HepG2 (cell line): ENCODE results near the gene B9D2. TPM values are rescaled to one million over a fixed set of nuclear protein-coding genes. Genes with fewer than 3 reads are reported as not detected.

Experiments
- ATAC-seq: fragments of 200-7000 bp; cut with Tn5 transposase; 3 replicates; pipeline ENCODE4 v1.9.1; 2020; ENCODE audit warnings: mild to moderate bottlenecking, moderate library complexity
- BruUV-seq: library from RNA; stranded (reverse); fragments of 400-500 nt; replicated peaks from 2 replicates; lab custom pipeline; 2021; lab: Mats Ljungman, UMichigan
- CTCF ChIA-PET: fragments of 300-600 bp; formaldehyde crosslinking; extraction: SDS; loops from one replicate; lab custom pipeline; 2021; ENCODE audit warnings: low total read pairs, inconsistent platforms, low intra/inter-chr PET ratio; lab: Yijun Ruan, JAX
- POLR2A ChIA-PET: fragments of 350-600 bp; sonication (Branson Sonifier 250); formaldehyde crosslinking; loops from one replicate; lab custom pipeline; 2020; ENCODE audit warnings: antibody characterized with exemption, inconsistent platforms; lab: Yijun Ruan, JAX
- DNase-seq: peaks from one replicate; pipeline ENCODE4 v3.0.0-alpha.2; 2015; ENCODE audit warnings: low spot score
- FAIRE-seq: peaks from 3 replicates; lab custom pipeline; 2011; peaks lifted over from hg19 to GRCh38; lab: Jason Lieb, UNC
- H2AFZ ChIP-seq: one replicate; pipeline ENCODE4 v1.6.1; 2011; ENCODE audit warnings: low read length, inconsistent platforms
- H3K27ac ChIP-seq: fragments of 300-600 bp; 3 replicates; pipeline ENCODE4 v1.8.0; 2011; ENCODE audit warnings: mixed run types, mild to moderate bottlenecking, mixed read lengths, low read length, inconsistent platforms; ENCODE audit not compliant: insufficient read depth; ENCODE audit errors: extremely low read length
- H3K27me3 ChIP-seq, 2 experiments: fragments of 200-600 bp in 1 of 2; 2 replicates in 1 of 2; 3 replicates in 1 of 2; pipeline versions ENCODE4 v1.6.0 to v1.8.0; 2011; ENCODE audit warnings: low read length in 2 of 2, mild to moderate bottlenecking in 2 of 2, moderate library complexity in 2 of 2, inconsistent platforms in 1 of 2; ENCODE audit not compliant: insufficient read depth in 2 of 2, control insufficient read depth in 1 of 2
- H3K36me3 ChIP-seq, 2 experiments: fragments of 200-600 bp in 1 of 2; replicated peaks in 1 of 2; 2 replicates in 1 of 2; 3 replicates in 1 of 2; pipeline versions ENCODE4 v1.5.1 to v1.8.0; 2011; ENCODE audit warnings: low read length in 2 of 2, inconsistent platforms in 1 of 2; ENCODE audit not compliant: insufficient read depth in 2 of 2, control insufficient read depth in 1 of 2
- H3K4me1 ChIP-seq: 2 replicates; pipeline ENCODE4 v1.5.1; 2012; ENCODE audit warnings: low read length, inconsistent platforms; ENCODE audit not compliant: insufficient read depth
- H3K4me2 ChIP-seq: 2 replicates; pipeline ENCODE4 v1.6.0; 2011; ENCODE audit warnings: low read depth, low read length, inconsistent platforms
- H3K4me3 ChIP-seq, 3 experiments: fragments of 200-600 bp in 1 of 3; sonication (generic), shearing (Covaris generic) in 1 of 3; replicated peaks in 1 of 3; 2 replicates each; pipeline ENCODE4 v1.5.1; 2011 to 2016; ENCODE audit warnings: low read length in 3 of 3, inconsistent platforms in 2 of 3, low read depth in 2 of 3, mild to moderate bottlenecking in 2 of 3, control low read depth in 1 of 3, mixed read lengths in 1 of 3; ENCODE audit not compliant: insufficient read depth in 1 of 3
- H3K79me2 ChIP-seq: one replicate; pipeline ENCODE4 v1.6.1; 2011; ENCODE audit warnings: low read length, inconsistent platforms; ENCODE audit not compliant: insufficient read depth
- H3K9ac ChIP-seq: 2 replicates; pipeline ENCODE4 v1.6.0; 2011; ENCODE audit warnings: mild to moderate bottlenecking, low read depth, low read length, inconsistent platforms; ENCODE audit not compliant: insufficient read depth
- H3K9me3 ChIP-seq: 2 replicates; pipeline ENCODE4 v1.5.1; 2012; ENCODE audit warnings: mild to moderate bottlenecking, low read length
- H4K20me1 ChIP-seq: 2 replicates; pipeline ENCODE4 v1.6.0; 2011; ENCODE audit warnings: inconsistent platforms, mild to moderate bottlenecking, low read length, moderate library complexity; ENCODE audit not compliant: insufficient read depth
- AGO2 ChIP-seq: fragments of 200-400 bp; formaldehyde crosslinking; optimal IDR thresholded peaks from 2 replicates; pipeline ENCODE3; 2017; ENCODE audit warnings: mild to moderate bottlenecking, low read depth, low read length, moderate library complexity
- ARID3A ChIP-seq: IDR thresholded peaks from 2 replicates; pipeline ENCODE4 v1.6.1; 2012; ENCODE audit warnings: low read depth, low read length, improper control_type of control experiment
- ETS1 ChIP-seq: sonication (generic); formaldehyde crosslinking; IDR thresholded peaks from 2 replicates; pipeline ENCODE4 v1.4.0; 2020; ENCODE audit warnings: missing genetic modification reagents
- SALL2 ChIP-seq: sonication (generic); formaldehyde crosslinking; IDR thresholded peaks from 2 replicates; pipeline ENCODE4 v1.8.1; 2023; ENCODE audit warnings: mild to moderate bottlenecking, missing genetic modification reagents, inconsistent platforms
- SNRNP70 ChIP-seq: fragments of 200-400 bp; formaldehyde crosslinking; IDR thresholded peaks from 2 replicates; pipeline ENCODE4 v1.6.1; 2017; ENCODE audit warnings: mild to moderate bottlenecking, low read depth, low read length, moderate library complexity
- TEAD3 ChIP-seq: optimal IDR thresholded peaks from 2 replicates; pipeline ENCODE3; 2016; ENCODE audit warnings: borderline replicate concordance
- TFE3 ChIP-seq: IDR thresholded peaks from 2 replicates; pipeline ENCODE4 v1.6.1; 2016
- ZBTB38 ChIP-seq: sonication (generic); formaldehyde crosslinking; IDR thresholded peaks from 2 replicates; pipeline ENCODE4 v1.5.1; 2020; ENCODE audit warnings: mild to moderate bottlenecking, missing genetic modification reagents
- ZNF24 ChIP-seq: fragments of 450-650 bp; IDR thresholded peaks from 2 replicates; pipeline ENCODE4 v1.6.1; 2017; ENCODE audit warnings: antibody characterized with exemption, mild to moderate bottlenecking
- ZNF350 ChIP-seq: sonication (generic); formaldehyde crosslinking; IDR thresholded peaks from 2 replicates; pipeline ENCODE4 v1.4.0; 2020; ENCODE audit warnings: mild to moderate bottlenecking, low read depth, missing genetic modification reagents, borderline replicate concordance
- WGBS: methylation state at CpG from one replicate; pipeline ENCODE4 v1.1.6; 2017; ENCODE audit warnings: low lambda C conversion rate; 5-methylcytosine and 5-hydroxymethylcytosine counted together
- in situ Hi-C: cut with HindIII; loops from 2 replicates; pipeline ENCODE4 v1.10.0; 2017; ENCODE audit warnings: low pct_unique_long_range_greater_than_20kb; ENCODE audit not compliant: extremely low pct_ligation_motif_present
- intact Hi-C: fragments of 100-400 bp; cut with micrococcal nuclease; formaldehyde crosslinking; loops from one replicate; pipeline ENCODE4 v1.10.0; 2022; ENCODE audit not compliant: unreplicated experiment
- polyA plus RNA-seq, 8 experiments: library from polyadenylated mRNA; depleted of rRNA in 3 of 8; stranded (reverse) in 7 of 8; unstranded in 1 of 8; fragments of >200 nt; fragmentation: Illumina TruSeq in 4 of 8; extraction: Trizol in 4 of 8; gene quantifications; 2 replicates each; pipeline versions ENCODE4 v1.2.1 to v1.2.3, GENCODE V29; 2011 to 2016; ENCODE audit warnings: low read depth in 4 of 8, missing spikeins in 1 of 8, mixed read lengths in 1 of 8; ENCODE audit not compliant: insufficient read depth in 1 of 8
- total RNA-seq, 5 experiments: library from RNA; depleted of rRNA; stranded (reverse); fragments of >200 nt; fragmentation: Illumina TruSeq; extraction: Trizol; gene quantifications; 2 replicates each; pipeline ENCODE4 v1.2.3, GENCODE V29; 2016; ENCODE audit warnings: low read depth in 1 of 5
- TF ChIP-seq, protein P1 (sequence below): conservative IDR thresholded peaks from 2 replicates; pipeline ENCODE4 v1.6.1; 2018; ENCODE audit warnings: missing genetic modification reagents

Gene B9D2
- total and polyA plus RNA-seq, 2 of the 13 experiments (the other 11 are each of a cell fraction or from before 2014, with no cell fraction given): 3.1 to 4.4 TPM

- Histone ChIP-seq H3K9ac (peak overlapping the region; percentile 66), H3K27ac (no peak overlapping the region)
- in situ Hi-C loops: loop anchor here (5.0 kb wide), 1 partner anchor 42 kb away; the partner anchor contains the start of gene CCDC97
Measured at GRCh38 chr19:41354343-41354953, 9.5 kb downstream of the B9D2 start.

More at GRCh38 chr19:41354343-41354953, 9.5 kb downstream of the B9D2 start:
- CTCF ChIA-PET: interaction anchor here (2.3 kb wide), 1 partner anchor 33 kb away, joined by 12 read pairs; no protein-coding TSS in a partner anchor
- 95% methylated on average over 14 of the region's 23 CpGs for WGBS
- Histone ChIP-seq H3K4me3 (peak overlapping the region; percentile 27 to 95 (median 95); a peak in 5 of 6 replicates), H3K4me1 (peaks cover 27% of the 10 kb centered on the region), H3K36me3 (no peaks in the 10 kb centered on the region), H2AFZ (no peak overlapping the region), H3K27me3 (no peaks in the 10 kb centered on the region; a peak in 2 of 5 replicates), H3K4me2 (peak overlapping the region; percentile 77), H3K9me3 (no peaks in the 10 kb centered on the region), H3K79me2 (peaks cover 29% of the 10 kb centered on the region), H4K20me1 (peaks cover 12% of the 10 kb centered on the region; the same call in 1 of the 2 replicates)
- no peak for ATAC-seq
- POLR2A ChIA-PET: interaction anchor here (2.3 to 2.4 kb wide), 2 partner anchors 9 to 32 kb away, joined by 7 to 13 read pairs; partner anchors contain the start of gene B9D2
- intact Hi-C loops: no loop called here
- TF ChIP-seq, protein P1, sequence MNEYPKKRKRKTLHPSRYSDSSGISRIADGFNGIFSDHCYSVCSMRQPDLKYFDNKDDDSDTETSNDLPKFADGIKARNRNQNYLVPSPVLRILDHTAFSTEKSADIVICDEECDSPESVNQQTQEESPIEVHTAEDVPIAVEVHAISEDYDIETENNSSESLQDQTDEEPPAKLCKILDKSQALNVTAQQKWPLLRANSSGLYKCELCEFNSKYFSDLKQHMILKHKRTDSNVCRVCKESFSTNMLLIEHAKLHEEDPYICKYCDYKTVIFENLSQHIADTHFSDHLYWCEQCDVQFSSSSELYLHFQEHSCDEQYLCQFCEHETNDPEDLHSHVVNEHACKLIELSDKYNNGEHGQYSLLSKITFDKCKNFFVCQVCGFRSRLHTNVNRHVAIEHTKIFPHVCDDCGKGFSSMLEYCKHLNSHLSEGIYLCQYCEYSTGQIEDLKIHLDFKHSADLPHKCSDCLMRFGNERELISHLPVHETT: 0 out of 2 replicates have a peak, but pooled peaks have one; percentile 12
- TF ChIP-seq ZNF24 (no peak), ETS1 (CRISPR knock-in tag) (no peak), ZNF350 (CRISPR knock-in tag) (0 out of 2 replicates have a peak, but pooled peaks have one; percentile 26), TEAD3 (CRISPR knock-in tag) (peak; percentile 7), ARID3A (no peak), TFE3 (0 out of 2 replicates have a peak, but pooled peaks have one; percentile 10), SALL2 (no peak), SNRNP70 (no peak), AGO2 (peak; percentile 37), ZBTB38 (CRISPR knock-in tag) (peak; percentile 35; the same call in 1 of the 2 replicates)
- DNase-seq: no peak
- no peak for FAIRE-seq
- TSS peak; percentile 38 for BruUV-seq
